ENCODE results near the gene MLXIP.

DNA sequence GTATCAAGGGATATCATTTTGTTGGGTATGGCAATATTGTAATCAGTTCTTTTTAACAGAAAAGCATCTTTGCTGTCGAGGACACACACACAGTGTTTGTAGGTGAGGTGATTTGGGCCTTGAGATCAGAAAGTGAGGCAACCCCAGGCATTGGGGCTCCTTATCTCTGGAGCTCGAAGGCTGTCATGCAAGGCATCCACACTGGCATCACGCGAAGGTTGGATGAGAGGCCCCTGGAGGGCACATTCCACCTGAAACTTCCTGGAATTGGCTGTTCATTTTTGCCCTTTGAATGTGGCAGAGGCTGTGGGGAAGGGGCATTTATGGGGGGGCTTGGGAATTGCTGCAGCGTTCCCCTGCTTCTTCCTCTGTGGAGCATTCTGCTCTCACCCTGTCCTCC, 49.9 kb downstream of the MLXIP start:
- TF ChIP-seq, protein P1, sequence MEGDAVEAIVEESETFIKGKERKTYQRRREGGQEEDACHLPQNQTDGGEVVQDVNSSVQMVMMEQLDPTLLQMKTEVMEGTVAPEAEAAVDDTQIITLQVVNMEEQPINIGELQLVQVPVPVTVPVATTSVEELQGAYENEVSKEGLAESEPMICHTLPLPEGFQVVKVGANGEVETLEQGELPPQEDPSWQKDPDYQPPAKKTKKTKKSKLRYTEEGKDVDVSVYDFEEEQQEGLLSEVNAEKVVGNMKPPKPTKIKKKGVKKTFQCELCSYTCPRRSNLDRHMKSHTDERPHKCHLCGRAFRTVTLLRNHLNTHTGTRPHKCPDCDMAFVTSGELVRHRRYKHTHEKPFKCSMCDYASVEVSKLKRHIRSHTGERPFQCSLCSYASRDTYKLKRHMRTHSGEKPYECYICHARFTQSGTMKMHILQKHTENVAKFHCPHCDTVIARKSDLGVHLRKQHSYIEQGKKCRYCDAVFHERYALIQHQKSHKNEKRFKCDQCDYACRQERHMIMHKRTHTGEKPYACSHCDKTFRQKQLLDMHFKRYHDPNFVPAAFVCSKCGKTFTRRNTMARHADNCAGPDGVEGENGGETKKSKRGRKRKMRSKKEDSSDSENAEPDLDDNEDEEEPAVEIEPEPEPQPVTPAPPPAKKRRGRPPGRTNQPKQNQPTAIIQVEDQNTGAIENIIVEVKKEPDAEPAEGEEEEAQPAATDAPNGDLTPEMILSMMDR (conservative IDR thresholded peaks at IDR 0.05; ENCODE audit: low read depth, low read length): no peak
- TF ChIP-seq RCOR1 (IDR thresholded peaks at IDR 0.05; ENCODE audit: insufficient replicate concordance, low read length): no peak
- TF ChIP-seq POLR2A (IDR thresholded peaks at IDR 0.05; ENCODE audit: low read depth, low read length): no peak
- no peak for TF ChIP-seq SMC3 (IDR thresholded peaks at IDR 0.05; ENCODE audit: low read depth, low read length)
- TF ChIP-seq BHLHE40 (IDR thresholded peaks at IDR 0.05; ENCODE audit: low read depth, low read length): no peak
- TF ChIP-seq RFX5 (IDR thresholded peaks at IDR 0.05; ENCODE audit: low read depth, low read length): no peak

Data from IMR-90 (cell line).